Measurements from ENCODE around the gene UBE2C.
A peak's percentile ranks its signal among the peaks of the same experiment; 100 is the strongest.
"Not testable (repeated sequence)": the region's sequence is repeated elsewhere in the genome, so short reads cannot be mapped to it uniquely, and the experiment has no call there.

Gene UBE2C

GRCh38 chr20:45782890-45783289, 29.6 kb upstream of the UBE2C start:
- DNase-seq (ENCODE audit: low read depth), result no peak

GRCh38 chr20:45783656-45784294, 28.7 kb upstream of the UBE2C start:
- no peak overlapping the region for H3K4me3 ChIP-seq (ENCODE audit: low read depth, low read length)
- TF ChIP-seq CTCF (IDR thresholded peaks at IDR 0.05; ENCODE audit: low read depth, low read length, missing control alignments), result no peak
- DNase-seq (ENCODE audit: low read depth), result no peak

More at GRCh38 chr20:45782890-45783289, 29.6 kb upstream of the UBE2C start:
- no peak overlapping the region for H3K4me3 ChIP-seq (ENCODE audit: low read depth, low read length)
- no peak for TF ChIP-seq CTCF (IDR thresholded peaks at IDR 0.05; ENCODE audit: low read depth, low read length, missing control alignments)

- no peak for DNase-seq (ENCODE audit: low read depth)
Measured at GRCh38 chr20:45788351-45788750, 24.1 kb upstream of the UBE2C start.

GRCh38 chr20:45792317-45793118, 19.9 kb upstream of the UBE2C start:
- H3K4me3 ChIP-seq (ENCODE audit: low read depth, low read length), result peak overlapping the region; percentile 96
- no peak for TF ChIP-seq CTCF (IDR thresholded peaks at IDR 0.05; ENCODE audit: low read depth, low read length, missing control alignments)
- DNase-seq (ENCODE audit: low read depth), result no peak

More at GRCh38 chr20:45788351-45788750, 24.1 kb upstream of the UBE2C start:
- TF ChIP-seq CTCF (IDR thresholded peaks at IDR 0.05; ENCODE audit: low read depth, low read length, missing control alignments), result no peak
- no peak overlapping the region for H3K4me3 ChIP-seq (ENCODE audit: low read depth, low read length)

GRCh38 chr20:45796337-45797065, 15.9 kb upstream of the UBE2C start:
- no peak for DNase-seq (ENCODE audit: low read depth)
- no peak for TF ChIP-seq CTCF (IDR thresholded peaks at IDR 0.05; ENCODE audit: low read depth, low read length, missing control alignments)
- H3K4me3 ChIP-seq (ENCODE audit: low read depth, low read length), result no peak overlapping the region

- not testable (repeated sequence) for H3K4me3 ChIP-seq (ENCODE audit: low read depth, low read length); DNase-seq (ENCODE audit: low read depth)
Measured at GRCh38 chr20:45797510-45797909, 14.9 kb upstream of the UBE2C start.

GRCh38 chr20:45797955-45798354, 14.5 kb upstream of the UBE2C start:
- not testable (repeated sequence) for DNase-seq (ENCODE audit: low read depth); H3K4me3 ChIP-seq (ENCODE audit: low read depth, low read length)

All from GM12864 (cell line).